ENCODE data around the gene HMBS.
"Not testable (repeated sequence)": the region's sequence is repeated elsewhere in the genome, so short reads cannot be mapped to it uniquely, and the experiment has no call there.

The HMBS gene

DNA sequence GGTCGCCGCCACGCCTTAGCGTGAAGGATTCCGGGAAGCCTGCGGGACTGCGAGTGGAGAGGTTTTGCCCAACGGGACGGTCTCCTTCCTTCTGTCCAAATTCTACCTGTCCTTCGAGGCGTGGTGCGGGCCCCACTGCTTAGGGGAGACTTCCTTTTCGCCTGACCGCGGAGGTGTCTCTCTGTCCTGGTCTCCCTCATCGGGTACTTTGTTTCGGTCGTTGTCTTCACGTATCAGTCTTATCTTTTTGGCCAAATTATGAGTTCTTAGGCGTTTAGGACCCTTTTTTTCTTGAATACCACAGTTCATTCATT lies 37.1 kb downstream of the HMBS start:
- no peak for DNase-seq

DNA sequence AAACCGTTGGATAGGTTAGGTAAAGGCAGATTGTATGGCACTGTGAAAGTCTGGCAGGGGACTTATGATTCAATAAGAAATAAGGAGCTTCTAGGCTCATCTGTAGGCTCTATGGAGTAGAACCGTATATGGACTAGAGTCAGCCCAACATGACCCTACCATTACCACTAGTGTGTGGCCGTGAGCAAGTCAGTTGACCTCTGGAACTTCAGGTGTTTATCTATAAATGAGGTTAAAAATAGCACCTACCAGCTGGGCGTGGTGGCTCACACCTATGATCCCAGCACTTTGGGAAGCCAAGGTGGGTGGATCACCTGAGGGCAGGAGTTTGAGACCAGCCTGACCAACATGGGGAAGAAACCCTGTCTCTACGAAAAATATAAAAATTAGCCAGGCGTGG lies 41.1 kb downstream of the HMBS start:
- no peak for DNase-seq

GRCh38 chr11:119126675-119127268 lies 42.1 kb downstream of the HMBS start:
- no peak for DNase-seq

- no peak for DNase-seq
Measured at GRCh38 chr11:119130662-119131061, 46.0 kb downstream of the HMBS start.

DNA sequence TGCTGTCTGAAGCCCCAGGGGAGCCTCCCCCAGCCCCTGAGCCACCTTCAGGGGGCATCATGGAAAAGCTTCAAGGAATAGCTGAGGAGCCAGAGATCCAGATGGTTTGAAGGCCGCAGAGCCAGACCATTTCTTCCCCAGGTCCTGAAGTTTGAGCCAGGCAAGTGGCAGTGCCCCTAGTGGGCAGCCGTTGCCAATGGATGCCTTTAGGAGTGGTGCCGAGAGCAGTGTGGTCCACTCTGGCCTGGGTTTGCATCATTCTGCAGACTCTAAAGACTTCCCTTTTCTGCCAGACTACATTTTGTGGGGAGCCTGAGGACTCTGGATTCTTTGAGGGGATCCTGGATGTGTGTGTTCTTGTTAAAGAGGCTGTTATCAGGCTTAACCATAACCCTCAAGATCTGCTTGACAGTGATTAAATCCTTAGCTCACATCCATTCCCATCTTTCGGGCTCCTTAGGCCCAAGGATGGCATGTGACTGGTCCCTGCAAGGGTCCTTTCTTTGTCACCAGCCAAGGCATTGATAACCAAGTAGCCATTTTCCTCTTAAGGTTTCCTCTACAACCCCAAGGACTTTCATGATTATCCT lies 49.8 kb downstream of the HMBS start:
- DNase-seq: no peak

DNA sequence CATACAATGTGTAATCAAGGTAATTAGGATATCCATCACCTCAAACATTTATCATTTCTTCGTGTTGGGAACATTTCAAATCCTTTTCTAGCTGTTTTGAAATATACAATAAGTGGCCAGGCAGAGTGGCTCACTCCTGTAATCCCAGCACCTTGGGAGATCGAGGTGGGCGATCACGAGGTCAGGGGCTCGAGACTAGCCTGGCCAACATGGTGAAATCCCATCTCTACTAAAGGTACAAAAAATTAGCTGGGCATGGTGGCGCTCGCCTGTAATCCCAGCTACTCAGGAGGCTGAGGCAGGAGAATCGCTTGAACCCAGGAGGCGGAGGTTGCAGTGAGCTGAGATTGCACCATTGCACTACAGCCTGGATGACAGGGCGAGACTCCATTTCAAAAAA lies 54.6 kb downstream of the HMBS start:
- not testable (repeated sequence) for DNase-seq

Data from fibroblast of skin of right biceps (primary cell).